Bronchial epithelial cell (primary cell): ENCODE measurements around the gene E4F1. TPM values are rescaled to one million over a fixed set of nuclear protein-coding genes. Genes with fewer than 3 reads are reported as not detected.

Source experiments
- DNase-seq: peaks from one replicate; pipeline ENCODE4 v3.0.0-alpha.2; 2010; ENCODE audit warnings: low read depth
- FAIRE-seq: peaks from 2 replicates; lab custom pipeline; 2011; peaks lifted over from hg19 to GRCh38; lab: Jason Lieb, UNC
- H3K27me3 ChIP-seq: 2 replicates; pipeline ENCODE4 v1.5.1; 2011; ENCODE audit warnings: low read length; ENCODE audit not compliant: control insufficient read depth, insufficient read depth
- H3K36me3 ChIP-seq: 2 replicates; pipeline ENCODE4 v1.5.1; 2011; ENCODE audit warnings: low read length; ENCODE audit not compliant: control insufficient read depth, insufficient read depth
- H3K4me3 ChIP-seq: 2 replicates; pipeline ENCODE4 v1.5.1; 2011; ENCODE audit warnings: mild to moderate bottlenecking, low read depth, low read length, control low read depth
- CTCF ChIP-seq: IDR thresholded peaks from 2 replicates; pipeline ENCODE4 v1.5.1; 2011; ENCODE audit warnings: mild to moderate bottlenecking, moderate library complexity, low read length, control low read depth, inconsistent platforms; ENCODE audit not compliant: insufficient read depth, severe bottlenecking
- total RNA-seq: library from RNA; depleted of rRNA; stranded (reverse); fragments of >200 nt; gene quantifications from 2 replicates; pipeline ENCODE4 v1.2.1, GENCODE V29; 2014

E4F1 gene
- total RNA-seq, 1 donor from 2014 or later = 26.6 TPM

- FAIRE-seq (no peak), DNase-seq (no peak)
- H3K27me3 ChIP-seq = no peaks in the 10 kb centered on the region
- H3K36me3 ChIP-seq = peaks cover 5% of the 10 kb centered on the region
- TF ChIP-seq CTCF = no peak
- H3K4me3 ChIP-seq = no peak overlapping the region
Observed at GRCh38 chr16:2180461-2180860, 42.9 kb upstream of the E4F1 start.

- Histone ChIP-seq H3K4me3 (no peak overlapping the region), H3K27me3 (no peaks in the 10 kb centered on the region), H3K36me3 (peaks cover 3% of the 10 kb centered on the region)
- no peak for TF ChIP-seq CTCF
- DNase-seq (no peak), FAIRE-seq (no peak)
Observed at GRCh38 chr16:2180962-2181923, 42.1 kb upstream of the E4F1 start.

GRCh38 chr16:2181952-2182351 lies 41.4 kb upstream of the E4F1 start:
- FAIRE-seq (peak; percentile 86), DNase-seq (no peak)
- no peak overlapping the region for H3K4me3 ChIP-seq
- no peaks in the 10 kb centered on the region for H3K27me3 ChIP-seq
- peaks cover 2% of the 10 kb centered on the region for H3K36me3 ChIP-seq
- no peak for TF ChIP-seq CTCF

GRCh38 chr16:2183671-2184070 lies 39.7 kb upstream of the E4F1 start:
- H3K36me3 ChIP-seq = no peaks in the 10 kb centered on the region
- no peaks in the 10 kb centered on the region for H3K27me3 ChIP-seq
- DNase-seq = no peak
- FAIRE-seq = no peak
- no peak overlapping the region for H3K4me3 ChIP-seq
- TF ChIP-seq CTCF = no peak

GRCh38 chr16:2184346-2184745 lies 39.0 kb upstream of the E4F1 start:
- Histone ChIP-seq H3K4me3 (no peak overlapping the region), H3K36me3 (no peaks in the 10 kb centered on the region), H3K27me3 (no peaks in the 10 kb centered on the region)
- TF ChIP-seq CTCF = no peak
- DNase-seq (no peak), FAIRE-seq (no peak)
